Measurements from ENCODE around the gene TSTD2.
"Not testable (repeated sequence)": the region's sequence is repeated elsewhere in the genome, so short reads cannot be mapped to it uniquely, and the experiment has no call there.

The TSTD2 gene

GRCh38 chr9:97622483-97622882 lies 10.7 kb downstream of the TSTD2 start:
- H3K9me3 Mint-ChIP-seq, H3K4me1 Mint-ChIP-seq, DNase-seq, H3K4me3 Mint-ChIP-seq, H3K27ac Mint-ChIP-seq, H3K27me3 Mint-ChIP-seq: not testable (repeated sequence)
- peaks cover 29% of the 10 kb centered on the region for H3K36me3 Mint-ChIP-seq
- CTCF ChIA-PET, result interaction anchor here (1.2 kb wide), 1 partner anchor 24 kb away, joined by 3 read pairs; no protein-coding TSS in a partner anchor

GRCh38 chr9:97620063-97620462 lies 13.1 kb downstream of the TSTD2 start:
- H3K27ac Mint-ChIP-seq, H3K27me3 Mint-ChIP-seq, H3K4me1 Mint-ChIP-seq, CTCF ChIA-PET, DNase-seq, H3K9me3 Mint-ChIP-seq, H3K4me3 Mint-ChIP-seq: not testable (repeated sequence)
- peaks cover 32% of the 10 kb centered on the region for H3K36me3 Mint-ChIP-seq

GRCh38 chr9:97617939-97618416 lies 15.2 kb downstream of the TSTD2 start:
- H3K27me3 Mint-ChIP-seq, result no peaks in the 10 kb centered on the region
- CTCF ChIA-PET, result interaction anchor here (1.0 to 1.2 kb wide), 2 partner anchors 19 to 149 kb away, joined by 4 to 6 read pairs; no protein-coding TSS in a partner anchor
- H3K27ac Mint-ChIP-seq, result no peak overlapping the region

GRCh38 chr9:97615439-97616072 lies 17.6 kb downstream of the TSTD2 start:
- CTCF ChIA-PET, result interaction anchor here (0.6 to 5.0 kb wide), 26 partner anchors 8 to 759 kb away, joined by 3 to 54 read pairs (median 4); partner anchors contain the start of genes TDRD7, TMOD1 and TSTD2
- Mint-ChIP-seq H3K4me3 (no peak overlapping the region), H3K9me3 (no peaks in the 10 kb centered on the region), H3K4me1 (peaks cover 7% of the 10 kb centered on the region), H3K27me3 (no peaks in the 10 kb centered on the region), H3K36me3 (peaks cover 19% of the 10 kb centered on the region), H3K27ac (no peak overlapping the region)
- peak; percentile 77 for DNase-seq

More at GRCh38 chr9:97617939-97618416, 15.2 kb downstream of the TSTD2 start:
- H3K4me3 Mint-ChIP-seq, result no peak overlapping the region
- peaks cover 22% of the 10 kb centered on the region for H3K36me3 Mint-ChIP-seq
- no peaks in the 10 kb centered on the region for H3K9me3 Mint-ChIP-seq
- no peak for DNase-seq
- peaks cover 7% of the 10 kb centered on the region for H3K4me1 Mint-ChIP-seq

GRCh38 chr9:97604901-97605645 lies 28.1 kb downstream of the TSTD2 start:
- no peaks in the 10 kb centered on the region for H3K9me3 Mint-ChIP-seq
- H3K27ac Mint-ChIP-seq, result no peak overlapping the region
- H3K27me3 Mint-ChIP-seq, result no peaks in the 10 kb centered on the region
- no peak for DNase-seq
- H3K4me1 Mint-ChIP-seq, result no peaks in the 10 kb centered on the region
- H3K36me3 Mint-ChIP-seq, result peaks cover 29% of the 10 kb centered on the region
- H3K4me3 Mint-ChIP-seq, result no peak overlapping the region
- CTCF ChIA-PET, result interaction anchor here (0.9 kb wide), 1 partner anchor 135 kb away, joined by 3 read pairs; no protein-coding TSS in a partner anchor

- Mint-ChIP-seq H3K27me3 (no peaks in the 10 kb centered on the region), H3K9me3 (no peaks in the 10 kb centered on the region), H3K4me3 (no peak overlapping the region), H3K27ac (no peak overlapping the region), H3K36me3 (peaks cover 26% of the 10 kb centered on the region), H3K4me1 (peaks cover 8% of the 10 kb centered on the region)
- DNase-seq, result no peak
- CTCF ChIA-PET, result interaction anchor here (1.2 to 1.6 kb wide), 4 partner anchors 12 to 215 kb away, joined by 3 to 7 read pairs (median 5); no protein-coding TSS in a partner anchor
These were observed 30.7 kb downstream of the TSTD2 start for GRCh38 chr9:97602430-97602829.

GRCh38 chr9:97601228-97601898 lies 31.8 kb downstream of the TSTD2 start:
- no peak overlapping the region for H3K4me3 Mint-ChIP-seq
- H3K27ac Mint-ChIP-seq, result no peak overlapping the region
- DNase-seq, result no peak
- H3K36me3 Mint-ChIP-seq, result peaks cover 26% of the 10 kb centered on the region
- H3K27me3 Mint-ChIP-seq, result no peaks in the 10 kb centered on the region
- no peaks in the 10 kb centered on the region for H3K9me3 Mint-ChIP-seq
- H3K4me1 Mint-ChIP-seq, result peaks cover 8% of the 10 kb centered on the region
- CTCF ChIA-PET, result interaction anchor here (2.2 kb wide), 1 partner anchor 9 kb away, joined by 5 read pairs; no protein-coding TSS in a partner anchor

GRCh38 chr9:97600531-97601227 lies 32.5 kb downstream of the TSTD2 start:
- no peaks in the 10 kb centered on the region for H3K27me3 Mint-ChIP-seq
- no peak overlapping the region for H3K27ac Mint-ChIP-seq
- DNase-seq, result no peak
- peaks cover 8% of the 10 kb centered on the region for H3K4me1 Mint-ChIP-seq
- CTCF ChIA-PET, result interaction anchor here (2.2 to 5.2 kb wide), 4 partner anchors 9 to 132 kb away, joined by 5 to 92 read pairs (median 28); partner anchors contain the start of gene TMOD1
- no peaks in the 10 kb centered on the region for H3K9me3 Mint-ChIP-seq
- no peak overlapping the region for H3K4me3 Mint-ChIP-seq
- peaks cover 24% of the 10 kb centered on the region for H3K36me3 Mint-ChIP-seq

GRCh38 chr9:97599314-97599846 lies 33.8 kb downstream of the TSTD2 start:
- H3K27me3 Mint-ChIP-seq, result no peaks in the 10 kb centered on the region
- CTCF ChIA-PET, result interaction anchor here (0.7 to 5.2 kb wide), 34 partner anchors 10 to 745 kb away, joined by 3 to 92 read pairs (median 6); partner anchors contain the start of genes TDRD7, TMOD1 and ZNF782
- no peak for DNase-seq
- no peak overlapping the region for H3K27ac Mint-ChIP-seq
- no peak overlapping the region for H3K4me3 Mint-ChIP-seq
- no peaks in the 10 kb centered on the region for H3K9me3 Mint-ChIP-seq
- peaks cover 8% of the 10 kb centered on the region for H3K4me1 Mint-ChIP-seq
- peaks cover 19% of the 10 kb centered on the region for H3K36me3 Mint-ChIP-seq

- Mint-ChIP-seq H3K36me3 (peaks cover 19% of the 10 kb centered on the region), H3K27me3 (no peaks in the 10 kb centered on the region), H3K27ac (no peak overlapping the region), H3K4me3 (no peak overlapping the region), H3K4me1 (peaks cover 8% of the 10 kb centered on the region), H3K9me3 (no peaks in the 10 kb centered on the region)
- peak; percentile 83 for DNase-seq
- CTCF ChIA-PET, result interaction anchor here (0.6 to 5.2 kb wide), 45 partner anchors 10 to 744 kb away, joined by 3 to 92 read pairs (median 5); partner anchors contain the start of genes TDRD7, TMOD1 and ZNF782
These were observed 34.5 kb downstream of the TSTD2 start for GRCh38 chr9:97598461-97599288.

- H3K36me3 Mint-ChIP-seq, result peaks cover 11% of the 10 kb centered on the region
- CTCF ChIA-PET, result interaction anchor here (0.6 to 5.2 kb wide), 6 partner anchors 17 to 210 kb away, joined by 3 to 92 read pairs (median 19); no protein-coding TSS in a partner anchor
- H3K9me3 Mint-ChIP-seq, result no peaks in the 10 kb centered on the region
- H3K27me3 Mint-ChIP-seq, result no peaks in the 10 kb centered on the region
- DNase-seq, result no peak
- H3K4me1 Mint-ChIP-seq, result peaks cover 8% of the 10 kb centered on the region
- H3K27ac Mint-ChIP-seq, result no peak overlapping the region
- H3K4me3 Mint-ChIP-seq, result no peak overlapping the region
These were observed 36.3 kb downstream of the TSTD2 start for GRCh38 chr9:97596906-97597305.

GRCh38 chr9:97594381-97594921 lies 38.7 kb downstream of the TSTD2 start:
- no peaks in the 10 kb centered on the region for H3K9me3 Mint-ChIP-seq
- peaks cover 8% of the 10 kb centered on the region for H3K4me1 Mint-ChIP-seq
- H3K27ac Mint-ChIP-seq, result no peak overlapping the region
- CTCF ChIA-PET, result interaction anchor here (0.7 to 1.9 kb wide), 3 partner anchors 125 to 738 kb away, joined by 4 read pairs; no protein-coding TSS in a partner anchor
- H3K4me3 Mint-ChIP-seq, result no peak overlapping the region
- no peaks in the 10 kb centered on the region for H3K27me3 Mint-ChIP-seq
- no peak for DNase-seq
- no peaks in the 10 kb centered on the region for H3K36me3 Mint-ChIP-seq

All from activated naive CD4-positive, alpha-beta T cell treated with anti-CD3 and anti-CD28 coated beads, Interleukin-2, amount 10 ng/mL, durations not matched to agents 7 days and 5 days (primary cell).